BJ (cell line): ENCODE data around the gene SFSWAP. TPM values are rescaled to one million over a fixed set of nuclear protein-coding genes. Genes with fewer than 3 reads are reported as not detected.

ENCODE experiments used
- CTCF ChIA-PET: fragments of 350-600 bp; formaldehyde crosslinking; extraction: SDS; loops from one replicate; lab custom pipeline; 2021; ENCODE audit warnings: antibody characterized with exemption, inconsistent platforms; lab: Yijun Ruan, JAX
- POLR2A ChIA-PET: fragments of 300-600 bp; sonication (Branson Sonifier 250); formaldehyde crosslinking; extraction: SDS; loops from one replicate; lab custom pipeline; 2021; ENCODE audit warnings: antibody characterized with exemption; lab: Charles Lee
- DNase-seq: peaks from one replicate; pipeline ENCODE4 v3.0.0-alpha.2; 2011; ENCODE audit warnings: low read depth
- H3K27me3 ChIP-seq: 2 replicates; pipeline ENCODE4 v1.6.0; 2011; ENCODE audit warnings: low read length; ENCODE audit not compliant: control insufficient read depth, insufficient read depth
- H3K36me3 ChIP-seq: 2 replicates; pipeline ENCODE4 v1.5.1; 2011; ENCODE audit warnings: low read length; ENCODE audit not compliant: control insufficient read depth, insufficient read depth
- H3K4me3 ChIP-seq: 2 replicates; pipeline ENCODE4 v1.5.1; 2011; ENCODE audit warnings: low read depth, mild to moderate bottlenecking, control low read depth, low read length
- polyA plus RNA-seq: library from polyadenylated mRNA; depleted of rRNA; stranded (reverse); fragments of >200 nt; gene quantifications from 2 replicates; pipeline ENCODE4 v1.2.3, GENCODE V29; 2011
- TF ChIP-seq, protein P1 (sequence below): IDR thresholded peaks from 2 replicates; pipeline ENCODE4 v1.5.1; 2011; ENCODE audit warnings: low read depth, mild to moderate bottlenecking, control low read depth, inconsistent platforms, low read length, moderate library complexity; ENCODE audit not compliant: insufficient read depth

Gene SFSWAP
- polyA plus RNA-seq, 1 experiment: 11.7 TPM

DNA sequence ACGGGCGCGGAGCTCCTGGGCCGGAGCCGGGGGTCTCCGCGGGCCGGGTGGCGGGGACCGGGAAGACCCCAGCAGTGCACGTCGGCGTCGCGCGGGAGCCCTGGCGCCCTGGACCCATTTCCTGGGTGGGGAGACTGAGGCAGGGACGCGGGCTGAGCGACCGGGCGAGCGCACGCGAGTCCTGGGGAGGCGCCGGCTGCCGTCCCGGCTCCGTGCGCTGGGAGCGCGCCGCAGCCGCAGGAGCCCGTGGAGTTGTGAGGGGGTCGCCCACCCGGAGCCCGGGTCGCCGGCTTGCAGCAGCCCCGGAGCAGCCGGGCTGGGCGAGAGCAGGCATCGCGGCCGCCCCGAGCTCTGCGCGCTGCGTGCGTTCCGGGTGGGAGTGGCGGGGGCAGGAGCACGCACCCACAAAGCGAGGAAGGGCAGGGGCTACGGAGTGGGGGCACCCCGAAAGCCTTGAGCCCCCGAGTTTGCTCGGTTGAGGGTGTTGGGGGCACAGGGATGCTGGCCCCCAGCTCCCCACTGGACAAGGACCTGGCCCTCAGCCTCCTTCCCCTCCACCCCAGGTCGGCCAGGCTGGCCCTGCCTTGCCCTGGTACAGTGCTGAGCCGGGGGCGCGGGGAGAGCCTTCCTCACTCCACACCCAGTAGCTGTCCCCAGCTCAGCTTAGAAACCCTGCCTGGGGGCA lies 117.9 kb downstream of the SFSWAP start:
- H3K4me3 ChIP-seq: peak overlapping the region; percentile 76
- ChIA-PET CTCF (interaction anchor here (0.7 to 3.2 kb wide), 6 partner anchors 13 to 1081 kb away, joined by 3 to 29 read pairs (median 4); no protein-coding TSS in a partner anchor), POLR2A (no interaction called here)
- DNase-seq: no peak
- no peaks in the 10 kb centered on the region for H3K27me3 ChIP-seq
- TF ChIP-seq, protein P1, sequence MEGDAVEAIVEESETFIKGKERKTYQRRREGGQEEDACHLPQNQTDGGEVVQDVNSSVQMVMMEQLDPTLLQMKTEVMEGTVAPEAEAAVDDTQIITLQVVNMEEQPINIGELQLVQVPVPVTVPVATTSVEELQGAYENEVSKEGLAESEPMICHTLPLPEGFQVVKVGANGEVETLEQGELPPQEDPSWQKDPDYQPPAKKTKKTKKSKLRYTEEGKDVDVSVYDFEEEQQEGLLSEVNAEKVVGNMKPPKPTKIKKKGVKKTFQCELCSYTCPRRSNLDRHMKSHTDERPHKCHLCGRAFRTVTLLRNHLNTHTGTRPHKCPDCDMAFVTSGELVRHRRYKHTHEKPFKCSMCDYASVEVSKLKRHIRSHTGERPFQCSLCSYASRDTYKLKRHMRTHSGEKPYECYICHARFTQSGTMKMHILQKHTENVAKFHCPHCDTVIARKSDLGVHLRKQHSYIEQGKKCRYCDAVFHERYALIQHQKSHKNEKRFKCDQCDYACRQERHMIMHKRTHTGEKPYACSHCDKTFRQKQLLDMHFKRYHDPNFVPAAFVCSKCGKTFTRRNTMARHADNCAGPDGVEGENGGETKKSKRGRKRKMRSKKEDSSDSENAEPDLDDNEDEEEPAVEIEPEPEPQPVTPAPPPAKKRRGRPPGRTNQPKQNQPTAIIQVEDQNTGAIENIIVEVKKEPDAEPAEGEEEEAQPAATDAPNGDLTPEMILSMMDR: no peak
- H3K36me3 ChIP-seq: no peaks in the 10 kb centered on the region; the same call in 1 of the 2 replicates

DNA sequence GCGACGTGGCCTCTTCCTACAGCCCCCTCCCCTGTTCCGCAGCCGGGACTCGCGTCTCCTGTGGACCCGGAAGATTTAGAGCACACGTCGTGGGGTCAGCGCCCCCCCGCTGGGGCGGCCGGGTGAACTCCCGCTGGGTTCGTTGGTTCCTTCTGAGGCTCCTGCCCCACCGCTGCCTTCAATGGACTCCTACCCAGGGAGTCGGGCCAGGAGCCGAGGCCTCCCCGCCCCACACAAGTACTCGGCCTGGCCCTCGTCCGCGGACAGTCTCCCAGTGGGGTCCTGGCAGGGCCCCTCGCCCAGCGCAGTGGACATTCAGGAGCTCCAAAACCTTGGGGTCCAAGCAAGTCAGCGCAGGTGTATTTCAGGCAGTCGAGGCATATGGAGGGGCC lies 118.5 kb downstream of the SFSWAP start:
- TF ChIP-seq, protein P1: no peak
- DNase-seq: no peak
- POLR2A ChIA-PET: no interaction called here
- Histone ChIP-seq H3K27me3 (no peaks in the 10 kb centered on the region), H3K36me3 (no peaks in the 10 kb centered on the region; the same call in 1 of the 2 replicates), H3K4me3 (peak overlapping the region; percentile 76)
- CTCF ChIA-PET: interaction anchor here (0.7 to 3.2 kb wide), 8 partner anchors 14 to 1081 kb away, joined by 3 to 29 read pairs (median 5); no protein-coding TSS in a partner anchor

DNA sequence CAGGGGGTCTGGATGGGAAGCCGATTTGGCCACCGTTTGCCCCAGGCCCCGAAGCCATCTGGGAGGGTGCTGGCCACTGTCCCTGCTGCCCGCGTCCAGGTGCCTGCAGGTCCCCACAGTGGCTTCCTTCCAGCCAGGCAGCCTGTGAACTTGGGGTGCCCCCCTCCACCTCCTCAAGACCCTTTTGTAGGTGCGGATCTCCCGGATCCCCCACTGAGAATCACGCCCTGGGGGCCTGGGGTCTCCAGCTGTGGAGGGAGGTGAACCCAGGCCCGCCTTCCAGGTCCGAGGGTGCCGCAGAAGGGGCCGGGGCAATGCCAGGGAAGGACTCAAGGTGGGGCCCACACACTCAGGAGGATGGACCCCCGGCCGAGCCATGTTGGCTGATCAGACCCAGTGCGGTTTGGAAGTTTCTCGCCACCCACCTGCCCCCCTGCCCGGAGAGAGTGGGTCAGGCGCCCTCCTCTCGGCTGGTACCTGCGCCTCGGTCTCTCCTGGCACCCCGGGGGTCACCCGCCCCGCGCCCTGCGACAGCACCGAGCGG lies 119.0 kb downstream of the SFSWAP start:
- ChIA-PET CTCF (interaction anchor here (0.7 to 3.2 kb wide), 12 partner anchors 24 to 1082 kb away, joined by 3 to 29 read pairs (median 4); no protein-coding TSS in a partner anchor), POLR2A (interaction anchor here (0.5 kb wide), 1 partner anchor 13 kb away, joined by 5 read pairs; no protein-coding TSS in a partner anchor)
- no peak for DNase-seq

DNA sequence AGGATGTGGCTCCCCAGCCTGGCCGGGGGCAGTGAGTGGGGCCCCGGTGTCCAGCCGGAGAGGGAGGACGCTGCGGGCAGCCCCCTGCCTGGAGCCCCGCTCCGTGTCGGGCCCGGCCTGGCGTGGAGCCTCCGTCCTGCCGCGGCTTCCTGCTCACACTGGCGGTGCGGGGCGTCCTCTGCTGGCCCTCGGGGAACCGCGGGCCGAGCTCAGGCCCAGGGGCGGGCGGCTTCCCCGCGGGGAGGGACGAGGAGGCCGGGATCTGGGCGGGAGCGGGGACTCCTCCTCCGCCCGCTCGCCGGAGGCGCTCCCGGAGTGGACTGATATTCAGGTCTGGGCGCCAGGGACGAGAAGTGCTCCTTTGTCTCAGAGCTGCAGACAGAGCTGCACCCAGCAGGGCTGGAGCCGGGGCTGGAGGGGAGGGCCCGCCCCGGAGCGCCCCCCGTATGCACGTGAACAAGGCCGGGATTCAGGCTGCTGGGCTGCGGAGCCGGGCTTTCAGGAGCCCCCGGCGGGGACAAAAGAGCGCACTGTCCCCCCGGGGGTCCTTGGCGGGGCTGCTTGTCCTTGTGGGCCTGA lies 119.5 kb downstream of the SFSWAP start:
- POLR2A ChIA-PET: interaction anchor here (0.5 kb wide), 1 partner anchor 14 kb away, joined by 5 read pairs; no protein-coding TSS in a partner anchor
- no peaks in the 10 kb centered on the region for H3K27me3 ChIP-seq
- CTCF ChIA-PET: interaction anchor here (0.6 to 3.2 kb wide), 18 partner anchors 25 to 914 kb away, joined by 3 to 29 read pairs (median 4); no protein-coding TSS in a partner anchor

More for the DNA sequence above, 119.0 kb downstream of the SFSWAP start:
- Histone ChIP-seq H3K4me3 (peak overlapping the region; percentile 76), H3K27me3 (no peaks in the 10 kb centered on the region), H3K36me3 (no peaks in the 10 kb centered on the region; the same call in 1 of the 2 replicates)
- TF ChIP-seq, protein P1: no peak

More for the DNA sequence above, 119.5 kb downstream of the SFSWAP start:
- no peak for DNase-seq
- no peaks in the 10 kb centered on the region; the same call in 1 of the 2 replicates for H3K36me3 ChIP-seq
- H3K4me3 ChIP-seq: peak overlapping the region; percentile 76
- TF ChIP-seq, protein P1: peak; percentile 52
